Neural cell (in vitro differentiated cells): ENCODE data around the gene MARK3.

Experiments used
- CTCF ChIP-seq: fragments of 450-650 bp; IDR thresholded peaks from 2 replicates; pipeline ENCODE4 v1.5.1; 2014; ENCODE audit warnings: antibody characterized with exemption, mild to moderate bottlenecking, moderate library complexity; ENCODE audit not compliant: poor library complexity, severe bottlenecking
- EZH2 ChIP-seq: fragments of 200-600, 300-800 bp; shearing (Covaris generic), sonication (generic); IDR thresholded peaks from 2 replicates; pipeline ENCODE4 v1.6.1; 2014; ENCODE audit warnings: antibody characterized with exemption, low read length, borderline replicate concordance, mild to moderate bottlenecking; ENCODE audit not compliant: insufficient read depth, poor library complexity, severe bottlenecking
- POLR2AphosphoS5 ChIP-seq: IDR thresholded peaks from 2 replicates; pipeline ENCODE4 v1.6.1; 2012
- RAD21 ChIP-seq: fragments of 450-650 bp; conservative IDR thresholded peaks from 2 replicates; pipeline ENCODE4 v1.6.1; 2014; ENCODE audit warnings: antibody characterized with exemption, mild to moderate bottlenecking, moderate library complexity
- TAF1 ChIP-seq: IDR thresholded peaks from 2 replicates; pipeline ENCODE4 v1.6.1; 2012; ENCODE audit warnings: low read depth

DNA sequence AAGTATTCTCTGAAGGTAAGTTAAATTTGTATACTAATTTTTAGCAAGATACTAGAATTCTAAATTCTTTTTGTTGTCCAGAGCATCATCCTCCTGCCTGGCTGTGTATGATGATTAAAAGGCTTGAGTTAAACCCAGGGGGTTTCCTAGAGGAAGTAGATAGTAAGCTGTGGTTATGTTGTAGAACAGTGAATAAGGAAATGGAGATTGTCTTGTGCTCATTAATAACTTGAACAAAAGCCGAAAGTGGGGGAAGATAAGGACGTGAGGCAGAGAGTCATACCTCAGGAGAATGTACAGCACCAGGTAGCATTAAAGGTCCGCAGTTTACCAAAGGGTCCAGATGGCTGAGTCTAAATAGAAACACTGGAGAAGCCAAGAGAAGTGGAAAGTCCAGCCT, 95.4 kb downstream of the MARK3 start:
- no peak for TF ChIP-seq RAD21
- TF ChIP-seq EZH2: no peak
- TF ChIP-seq CTCF: no peak
- no peak for TF ChIP-seq POLR2AphosphoS5
- no peak for TF ChIP-seq TAF1
